Stimulated activated CD4-positive, alpha-beta T cell treated with anti-CD3 and anti-CD28 coated beads, Interleukin-4, amount 100 ng/mL, for 1 hour (primary cell): Measurements from ENCODE around the gene RPL35A.
A peak's percentile ranks its signal among the peaks of the same experiment; 100 is the strongest.
"Not testable (repeated sequence)": the region's sequence is repeated elsewhere in the genome, so short reads cannot be mapped to it uniquely, and the experiment has no call there.

Source experiments
- DNase-seq: peaks from one replicate; pipeline ENCODE4 v3.0.0-alpha.2; 2020

Gene RPL35A

GRCh38 chr3:197949778-197950676 is at the start of gene RPL35A:
Gene RPL35A (plus strand): TSS chr3:197950190. CDS start chr3:197950968, 778 bp downstream.
- DNase-seq, result peak; percentile 79

GRCh38 chr3:197901626-197902025 is 48.4 kb upstream of the RPL35A start:
- DNase-seq, result no peak

GRCh38 chr3:197906023-197906849 is 43.8 kb upstream of the RPL35A start:
- DNase-seq, result peak; percentile 78

- no peak for DNase-seq
Observed at GRCh38 chr3:197906850-197907187, 43.2 kb upstream of the RPL35A start.

GRCh38 chr3:197907196-197907595 is 42.8 kb upstream of the RPL35A start:
- DNase-seq, result no peak

GRCh38 chr3:197908550-197908949 is 41.4 kb upstream of the RPL35A start:
- not testable (repeated sequence) for DNase-seq

- DNase-seq, result no peak
Observed at GRCh38 chr3:197908957-197909701, 40.9 kb upstream of the RPL35A start.

GRCh38 chr3:197912741-197913476 is 37.1 kb upstream of the RPL35A start:
- DNase-seq, result no peak

GRCh38 chr3:197913641-197914380 is 36.2 kb upstream of the RPL35A start:
- DNase-seq, result no peak

- DNase-seq, result not testable (repeated sequence)
Observed at GRCh38 chr3:197921429-197922275, 28.3 kb upstream of the RPL35A start.

- DNase-seq, result no peak
Observed at GRCh38 chr3:197926418-197926817, 23.6 kb upstream of the RPL35A start.

- not testable (repeated sequence) for DNase-seq
Observed at GRCh38 chr3:197927578-197927977, 22.4 kb upstream of the RPL35A start.

- no peak for DNase-seq
Observed at GRCh38 chr3:197936819-197937384, 13.1 kb upstream of the RPL35A start.

GRCh38 chr3:197940745-197941384 is 9.1 kb upstream of the RPL35A start:
- no peak for DNase-seq

- DNase-seq, result no peak
Observed at GRCh38 chr3:197942956-197943556, 6.9 kb upstream of the RPL35A start.

- DNase-seq, result no peak
Observed at GRCh38 chr3:197949191-197949777, 706 bp upstream of the RPL35A start.

GRCh38 chr3:197950677-197951061 is 679 bp downstream of the RPL35A start:
- no peak for DNase-seq

- no peak for DNase-seq
Observed at GRCh38 chr3:197951392-197951990, 1.5 kb downstream of the RPL35A start.

GRCh38 chr3:197952440-197952839 is 2.5 kb downstream of the RPL35A start:
- DNase-seq, result no peak
